Stimulated activated CD8-positive, alpha-beta memory T cell treated with anti-CD3 and anti-CD28 coated beads, Interleukin-4, amount 100 ng/mL, for 24 hours (primary cell): Measurements from ENCODE around the gene SLC17A9.

Experiments used
- DNase-seq: peaks from one replicate; pipeline ENCODE4 v3.0.0-alpha.2; 2020; ENCODE audit warnings: low read depth

Gene SLC17A9

GRCh38 chr20:63003546-63003945 lies 51.0 kb downstream of the SLC17A9 start:
- no peak for DNase-seq

- DNase-seq = no peak
Observed at GRCh38 chr20:63004607-63005364, 52.3 kb downstream of the SLC17A9 start.

- DNase-seq = no peak
Observed at GRCh38 chr20:63005365-63005861, 52.9 kb downstream of the SLC17A9 start.

- DNase-seq = no peak
Observed at GRCh38 chr20:63005862-63006539, 53.5 kb downstream of the SLC17A9 start.

GRCh38 chr20:63006540-63007359 lies 54.2 kb downstream of the SLC17A9 start, which contains the start of gene BHLHE23:
Gene BHLHE23 (minus strand): TSS chr20:63006964. CDS start chr20:63006774, 190 bp downstream.
- DNase-seq = no peak

- DNase-seq = no peak
Observed at GRCh38 chr20:63007360-63007645, 54.8 kb downstream of the SLC17A9 start.

- no peak for DNase-seq
Observed at GRCh38 chr20:63007646-63008488, 55.4 kb downstream of the SLC17A9 start.

- DNase-seq = no peak
Observed at GRCh38 chr20:63008541-63009044, 56.1 kb downstream of the SLC17A9 start.

- peak; percentile 71 for DNase-seq
Observed at GRCh38 chr20:63009045-63009961, 56.8 kb downstream of the SLC17A9 start.

GRCh38 chr20:63009988-63010769 lies 57.7 kb downstream of the SLC17A9 start:
- DNase-seq = peak; percentile 49

GRCh38 chr20:63011798-63012197 lies 59.3 kb downstream of the SLC17A9 start:
- no peak for DNase-seq

GRCh38 chr20:63013207-63013606 lies 60.7 kb downstream of the SLC17A9 start:
- DNase-seq = no peak

- no peak for DNase-seq
Observed at GRCh38 chr20:63014287-63014686, 61.8 kb downstream of the SLC17A9 start.

- DNase-seq = no peak
Observed at GRCh38 chr20:63014710-63015109, 62.2 kb downstream of the SLC17A9 start.

GRCh38 chr20:63015147-63015661 lies 62.7 kb downstream of the SLC17A9 start:
- no peak for DNase-seq

GRCh38 chr20:63015662-63016361 lies 63.3 kb downstream of the SLC17A9 start:
- no peak for DNase-seq

- DNase-seq = no peak
Observed at GRCh38 chr20:63016514-63017075, 64.1 kb downstream of the SLC17A9 start.

- no peak for DNase-seq
Observed at GRCh38 chr20:63017076-63017825, 64.7 kb downstream of the SLC17A9 start.
